Glomerular endothelial cell (primary cell): ENCODE measurements around the gene DUSP22. TPM values are rescaled to one million over a fixed set of nuclear protein-coding genes. Genes with fewer than 3 reads are reported as not detected.

Experiments used
- DNase-seq: peaks from one replicate; pipeline ENCODE4 v3.0.0-alpha.2; 2011; ENCODE audit warnings: low read depth, low spot score; ENCODE audit errors: extremely low read depth
- total RNA-seq: library from RNA; depleted of rRNA; stranded (reverse); fragments of >200 nt; gene quantifications from 2 replicates; pipeline ENCODE4 v1.2.3, GENCODE V29; 2015

The DUSP22 gene
- total RNA-seq, 1 donor from 2014 or later, result 44.1 TPM

DNA sequence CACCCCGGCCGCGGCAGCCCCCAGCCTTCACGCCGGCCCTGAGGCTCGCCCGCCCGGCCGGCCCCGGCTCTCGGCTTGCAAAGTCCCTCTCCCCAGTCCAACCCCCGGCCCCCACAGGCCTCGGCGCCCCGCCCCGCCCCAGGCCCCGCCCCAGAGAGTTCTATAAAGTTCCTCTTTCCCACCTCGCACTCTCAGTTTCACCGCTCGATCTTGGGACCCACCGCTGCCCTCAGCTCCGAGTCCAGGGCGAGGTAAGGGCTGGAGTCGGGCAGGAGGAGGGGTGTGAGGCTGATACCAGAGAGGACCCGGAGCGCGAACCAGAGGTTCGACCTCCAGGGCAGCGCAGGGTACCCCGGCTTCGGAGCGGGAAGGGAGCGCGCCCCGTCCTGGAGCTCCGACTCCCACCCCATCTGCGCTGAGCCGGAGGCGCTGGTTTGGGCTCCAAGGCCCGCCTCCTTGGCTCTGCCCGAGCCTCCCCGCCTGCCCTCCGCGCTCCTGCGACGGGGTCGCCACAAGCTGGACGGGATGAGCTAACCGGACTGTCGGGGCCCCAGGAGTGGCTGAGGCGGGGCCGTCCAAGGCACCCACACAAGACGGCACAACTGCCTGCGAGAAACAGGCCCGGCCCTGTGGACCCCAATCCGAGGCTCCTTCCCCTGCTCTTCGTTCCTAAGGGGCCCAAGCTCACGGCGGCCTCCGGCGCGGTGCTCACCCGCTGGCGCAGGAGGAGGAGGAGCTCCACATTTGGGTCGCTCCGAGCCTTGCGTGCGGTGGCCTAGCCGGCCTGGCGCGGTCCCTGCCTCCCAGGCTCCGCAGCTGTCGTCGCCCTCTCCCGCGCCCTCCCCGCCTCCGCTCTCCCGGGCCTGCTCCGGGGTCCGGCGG lies 99.5 kb downstream of the DUSP22 start, which contains the start of gene IRF4:
TSS of gene IRF4 (plus strand) at position 194 of the 882 bp plus-strand sequence. CDS start 1,401 bp downstream, outside the sequence.
- DNase-seq, result no peak

DNA sequence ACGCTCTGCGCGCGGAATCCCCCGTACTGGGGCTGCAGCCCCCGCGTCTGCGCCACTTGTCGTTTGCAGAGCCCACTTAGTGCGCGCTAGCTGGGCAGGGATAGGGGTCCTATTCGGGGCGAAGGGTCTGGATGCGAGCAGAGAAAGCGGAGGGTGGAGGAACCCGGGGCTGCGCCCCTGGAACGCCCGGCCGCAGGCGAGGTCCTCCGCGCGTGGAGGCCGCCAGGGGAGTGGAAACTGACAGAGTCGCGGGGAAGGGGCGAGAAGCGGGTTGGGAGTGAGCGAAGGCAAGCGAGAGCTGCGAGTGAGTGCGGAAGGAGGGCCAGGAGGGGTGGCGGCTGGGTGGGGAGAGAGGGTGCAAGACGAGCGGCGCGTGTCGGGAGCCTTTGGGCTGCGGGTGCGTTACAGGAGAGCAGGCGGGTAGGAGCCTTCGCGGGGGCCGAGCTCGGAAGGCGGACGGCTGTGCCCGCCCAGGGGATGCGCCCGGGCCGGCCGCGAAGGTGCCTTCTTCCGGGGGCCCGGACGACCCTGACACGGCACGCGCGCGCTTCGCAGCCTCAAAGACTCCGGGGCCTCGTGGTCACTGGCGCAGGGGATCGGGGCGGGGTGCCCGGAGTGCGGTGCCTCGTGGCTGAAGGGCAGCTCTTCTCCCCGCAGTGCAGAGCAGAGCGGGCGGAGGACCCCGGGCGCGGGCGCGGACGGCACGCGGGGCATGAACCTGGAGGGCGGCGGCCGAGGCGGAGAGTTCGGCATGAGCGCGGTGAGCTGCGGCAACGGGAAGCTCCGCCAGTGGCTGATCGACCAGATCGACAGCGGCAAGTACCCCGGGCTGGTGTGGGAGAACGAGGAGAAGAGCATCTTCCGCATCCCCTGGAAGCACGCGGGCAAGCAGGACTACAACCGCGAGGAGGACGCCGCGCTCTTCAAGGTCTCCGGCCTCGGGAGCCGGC lies 100.4 kb downstream of the DUSP22 start:
- DNase-seq, result no peak

DNA sequence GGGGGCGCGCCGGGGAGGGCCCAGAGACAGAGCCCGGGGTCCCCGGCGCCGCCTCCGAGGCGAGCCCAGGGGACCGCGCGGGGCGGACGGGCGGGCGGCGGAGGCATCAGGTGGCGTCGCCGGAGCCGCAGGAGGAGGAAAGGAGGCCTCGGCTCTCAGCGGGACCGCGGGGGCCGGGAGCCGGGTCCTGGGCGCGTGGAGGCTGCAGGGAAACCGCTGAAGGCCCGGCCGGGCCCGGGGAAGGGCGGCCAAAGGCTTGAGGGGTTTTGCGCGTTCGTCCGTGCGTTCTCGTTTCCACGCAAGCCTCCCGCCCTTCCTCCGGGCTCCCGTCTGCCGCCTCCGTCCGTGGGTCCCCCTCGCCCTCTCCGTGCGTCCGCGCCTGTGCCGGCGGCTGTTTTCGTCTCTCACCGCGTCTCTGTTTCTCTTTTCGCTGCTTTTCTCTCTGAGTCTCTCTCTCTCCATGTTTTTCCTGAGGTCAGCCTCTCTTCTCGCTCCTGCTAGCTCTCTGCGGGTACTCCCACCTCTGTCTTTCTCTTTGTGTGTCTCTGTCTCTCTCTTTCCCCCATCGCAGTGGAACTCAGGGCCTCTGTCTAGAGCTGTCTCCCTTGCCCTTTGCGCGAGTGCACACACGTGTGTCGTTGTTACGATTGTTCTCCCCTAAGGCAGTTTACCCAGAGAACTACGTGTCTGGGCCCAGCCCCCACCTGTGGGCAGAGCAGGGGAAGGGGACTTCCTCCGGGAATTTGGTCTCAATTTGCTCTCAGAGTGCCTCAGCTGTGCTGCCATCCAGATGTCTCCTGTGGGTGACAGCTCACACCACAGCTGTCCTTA lies 101.3 kb downstream of the DUSP22 start:
- no peak for DNase-seq

DNA sequence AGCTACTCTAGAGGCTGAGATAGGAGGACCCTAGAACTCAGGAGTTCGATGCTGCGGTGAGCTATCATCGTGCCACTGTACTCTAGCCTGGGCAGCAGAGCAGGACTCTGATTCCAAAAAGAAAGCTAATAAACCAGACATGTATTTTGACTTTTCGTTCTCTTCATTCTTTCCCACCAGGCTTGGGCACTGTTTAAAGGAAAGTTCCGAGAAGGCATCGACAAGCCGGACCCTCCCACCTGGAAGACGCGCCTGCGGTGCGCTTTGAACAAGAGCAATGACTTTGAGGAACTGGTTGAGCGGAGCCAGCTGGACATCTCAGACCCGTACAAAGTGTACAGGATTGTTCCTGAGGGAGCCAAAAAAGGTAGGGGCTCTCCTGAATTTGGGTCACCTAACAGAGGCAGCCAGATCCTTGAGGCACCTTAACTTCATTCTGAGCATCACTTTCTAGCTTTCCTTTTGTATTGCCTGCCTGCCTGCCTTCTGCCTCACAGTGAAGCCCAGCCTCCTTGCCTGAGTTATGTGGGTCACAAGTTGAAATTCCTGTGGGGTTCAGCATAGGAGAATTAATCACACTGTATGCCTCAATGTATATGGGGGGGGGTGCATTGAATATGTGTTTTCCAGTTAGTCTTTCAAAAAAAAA lies 102.5 kb downstream of the DUSP22 start:
- no peak for DNase-seq

GRCh38 chr6:395432-396125 lies 103.3 kb downstream of the DUSP22 start:
- no peak for DNase-seq

- no peak for DNase-seq
Observed at GRCh38 chr6:396126-396520, 103.8 kb downstream of the DUSP22 start.

DNA sequence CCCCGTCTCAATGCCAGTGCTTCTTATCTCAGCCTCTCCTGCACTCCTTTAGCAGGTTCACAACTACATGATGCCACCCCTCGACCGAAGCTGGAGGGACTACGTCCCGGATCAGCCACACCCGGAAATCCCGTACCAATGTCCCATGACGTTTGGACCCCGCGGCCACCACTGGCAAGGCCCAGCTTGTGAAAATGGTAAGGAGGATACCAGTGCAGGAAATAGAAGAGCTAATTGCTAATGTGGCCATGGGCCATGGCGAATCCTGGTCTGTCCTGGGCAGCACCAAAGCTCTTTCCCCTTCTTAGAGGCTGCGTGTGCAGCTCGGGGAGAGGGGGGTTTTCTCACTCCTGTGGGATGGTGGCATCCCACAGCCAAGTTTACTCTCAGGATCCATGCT lies 104.8 kb downstream of the DUSP22 start:
- DNase-seq, result no peak

- no peak for DNase-seq
Observed at GRCh38 chr6:397604-398003, 105.3 kb downstream of the DUSP22 start.

- no peak for DNase-seq
Observed at GRCh38 chr6:398065-398464, 105.8 kb downstream of the DUSP22 start.

- no peak for DNase-seq
Observed at GRCh38 chr6:398558-399078, 106.3 kb downstream of the DUSP22 start.

DNA sequence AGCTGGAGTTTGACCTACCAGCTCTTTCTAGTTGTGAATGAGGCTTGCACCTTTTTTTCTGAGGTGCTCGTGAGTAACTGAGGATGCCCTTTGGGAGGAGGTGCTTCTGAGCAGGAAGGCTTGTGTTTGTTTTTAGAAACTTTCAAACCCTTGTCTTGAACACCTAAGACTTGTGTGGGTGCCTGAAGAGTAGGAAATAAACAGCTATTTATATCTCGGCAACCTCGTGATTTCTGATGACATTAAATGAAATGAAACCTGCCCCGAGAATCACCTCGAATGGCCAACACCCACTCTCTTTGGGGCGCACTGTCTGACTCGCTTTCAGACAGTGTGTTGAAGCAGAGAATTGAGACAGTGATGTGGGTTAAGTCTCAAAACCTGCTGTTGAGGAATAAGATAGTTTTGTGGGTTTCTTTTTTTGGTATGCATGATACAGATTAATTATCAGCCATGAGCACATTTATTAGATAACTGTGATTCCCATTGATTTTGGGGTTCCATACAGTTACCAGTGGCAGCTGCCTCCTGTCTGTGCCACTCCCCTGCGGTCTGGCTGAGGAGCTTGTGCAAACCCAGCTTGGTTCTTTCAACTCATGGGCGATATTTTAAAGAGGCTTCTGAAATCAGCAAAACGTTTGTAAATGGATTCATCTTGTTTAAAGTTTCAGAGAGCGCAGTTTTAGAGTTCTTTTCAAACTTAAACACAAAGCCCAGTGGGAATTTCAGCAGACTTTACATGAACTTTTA lies 107.7 kb downstream of the DUSP22 start:
- no peak for DNase-seq

GRCh38 chr6:400815-401214 lies 108.5 kb downstream of the DUSP22 start:
- DNase-seq, result no peak

Other genes starting within 250 kb of the DUSP22 start
- not detected in 2 replicates for gene IRF4, start 99.3 kb downstream of the DUSP22 start, total RNA-seq